Prostate gland (tissue), 2 donors: ENCODE results near the gene C2orf68. TPM values are rescaled to one million over a fixed set of nuclear protein-coding genes. Genes with fewer than 3 reads are reported as not detected.

Experiments
- DNase-seq: peaks from one replicate; pipeline ENCODE4 v3.0.0-alpha.2; 2019; ENCODE audit warnings: low spot score
- H3K27ac ChIP-seq, 2 donors: fragments of 200-600 bp; sonication (generic); 2 replicates each; pipeline ENCODE4 v1.5.1; 2017 to 2019
- H3K27me3 ChIP-seq: fragments of 200-600 bp; sonication (generic); replicated peaks from 2 replicates; pipeline ENCODE4 v1.5.1; 2019; ENCODE audit not compliant: insufficient read depth
- H3K36me3 ChIP-seq, 2 donors: fragments of 200-600 bp; sonication (generic); 1 replicate in 1 of 2; 2 replicates in 1 of 2; pipeline versions ENCODE4 v1.5.1 to v1.8.1; 2017 to 2019
- H3K4me1 ChIP-seq: fragments of 200-600 bp; sonication (generic); replicated peaks from 2 replicates; pipeline ENCODE4 v1.5.1; 2019
- H3K4me3 ChIP-seq, 2 donors: fragments of 200-600 bp; sonication (generic); 2 replicates each; pipeline ENCODE4 v1.5.1; 2017 to 2019
- H3K9me3 ChIP-seq: fragments of 200-600 bp; sonication (generic); 2 replicates; pipeline ENCODE4 v1.5.1; 2017
- CTCF ChIP-seq, 4 experiments: fragments of 200-600 bp in 2 of 4; fragments of 450-650 bp in 2 of 4; sonication (generic) in 2 of 4; IDR thresholded peaks; 1 replicate in 3 of 4; 2 replicates in 1 of 4; pipeline ENCODE4 v1.5.1; 2016 to 2019; ENCODE audit warnings: antibody characterized with exemption in 4 of 4, mild to moderate bottlenecking in 2 of 4, moderate library complexity in 2 of 4
- POLR2A ChIP-seq: fragments of 450-650 bp; IDR thresholded peaks from one replicate; pipeline ENCODE4 v1.6.1; 2016; ENCODE audit warnings: antibody characterized with exemption, mild to moderate bottlenecking
- POLR2AphosphoS5 ChIP-seq: sonication (generic); formaldehyde crosslinking; IDR thresholded peaks from one replicate; pipeline ENCODE4 v1.6.1; 2017; ENCODE audit warnings: antibody characterized with exemption
- WGBS: methylation state at CpG from one replicate; pipeline ENCODE4 v1.1.5; 2018; 5-methylcytosine and 5-hydroxymethylcytosine counted together
- intact Hi-C: fragments of 100-400 bp; cut with DNase I; formaldehyde crosslinking; loops from one replicate; pipeline ENCODE4 v1.14.2; 2022
- total RNA-seq, 2 donors: library from RNA; depleted of rRNA; stranded (reverse); fragments of >200 nt; gene quantifications; one replicate each; pipeline ENCODE4 v1.1.0, GENCODE V29; 2016

Gene C2orf68
- total RNA-seq, 2 donors from 2014 or later, result 16.1 to 26.1 TPM

DNA sequence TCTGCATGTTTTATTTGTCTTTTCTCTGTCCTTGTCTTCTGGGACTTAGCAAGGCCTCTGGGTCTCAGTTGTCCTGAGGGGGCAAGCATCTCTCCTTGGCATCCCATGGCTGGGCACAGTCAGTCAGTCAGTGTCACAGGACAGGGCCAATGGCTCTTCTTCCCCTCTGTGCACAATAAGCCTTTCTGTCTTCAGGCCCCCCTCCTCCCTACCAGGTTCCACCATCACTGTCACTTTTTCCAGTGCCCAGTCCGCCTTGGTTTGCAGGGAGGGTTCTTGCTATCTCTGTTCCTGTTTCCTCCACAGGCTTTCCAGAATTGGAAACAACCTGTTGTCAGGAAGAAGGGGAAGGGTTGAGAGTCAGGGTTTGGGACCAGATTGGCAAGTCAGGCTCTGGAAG is 29.4 kb downstream of the C2orf68 start:
- no peak overlapping the region for H3K27ac ChIP-seq
- 72% methylated on average over 1 of the region's 1 CpG for WGBS
- intact Hi-C loops, result no loop called here
- H3K4me1 ChIP-seq, result peaks cover 18% of the 10 kb centered on the region
- no peaks in the 10 kb centered on the region for H3K27me3 ChIP-seq
- no peak overlapping the region for H3K4me3 ChIP-seq
- no peaks in the 10 kb centered on the region for H3K36me3 ChIP-seq
- no peaks in the 10 kb centered on the region for H3K9me3 ChIP-seq
- TF ChIP-seq CTCF (IDR thresholded peaks at IDR 0.05), result no peak
- TF ChIP-seq POLR2AphosphoS5, result no peak
- no peak for TF ChIP-seq POLR2A
- no peak for DNase-seq

GRCh38 chr2:85580206-85580605 is 31.7 kb downstream of the C2orf68 start:
- Histone ChIP-seq H3K4me1 (peaks cover 18% of the 10 kb centered on the region), H3K9me3 (no peaks in the 10 kb centered on the region), H3K4me3 (no peak overlapping the region), H3K36me3 (no peaks in the 10 kb centered on the region), H3K27ac (peak overlapping the region; percentile 78 to 92), H3K27me3 (no peaks in the 10 kb centered on the region)
- 81% methylated on average over 3 of the region's 3 CpGs for WGBS
- no peak for TF ChIP-seq CTCF (IDR thresholded peaks at IDR 0.05)
- no peak for TF ChIP-seq POLR2A
- TF ChIP-seq POLR2AphosphoS5, result no peak
- intact Hi-C loops, result no loop called here
- DNase-seq, result no peak

- no peak for DNase-seq
- Histone ChIP-seq H3K36me3 (no peaks in the 10 kb centered on the region), H3K4me1 (peaks cover 18% of the 10 kb centered on the region), H3K9me3 (no peaks in the 10 kb centered on the region), H3K27me3 (no peaks in the 10 kb centered on the region), H3K27ac (peak overlapping the region; percentile 78 to 92), H3K4me3 (peak overlapping the region; percentile 36 to 38)
- intact Hi-C loops, result no loop called here
- 40% methylated on average over 6 of the region's 6 CpGs for WGBS
- no peak for TF ChIP-seq POLR2A
- no peak for TF ChIP-seq POLR2AphosphoS5
- no peak for TF ChIP-seq CTCF (IDR thresholded peaks at IDR 0.05)
These were observed 32.5 kb downstream of the C2orf68 start for GRCh38 chr2:85579266-85579935.

DNA sequence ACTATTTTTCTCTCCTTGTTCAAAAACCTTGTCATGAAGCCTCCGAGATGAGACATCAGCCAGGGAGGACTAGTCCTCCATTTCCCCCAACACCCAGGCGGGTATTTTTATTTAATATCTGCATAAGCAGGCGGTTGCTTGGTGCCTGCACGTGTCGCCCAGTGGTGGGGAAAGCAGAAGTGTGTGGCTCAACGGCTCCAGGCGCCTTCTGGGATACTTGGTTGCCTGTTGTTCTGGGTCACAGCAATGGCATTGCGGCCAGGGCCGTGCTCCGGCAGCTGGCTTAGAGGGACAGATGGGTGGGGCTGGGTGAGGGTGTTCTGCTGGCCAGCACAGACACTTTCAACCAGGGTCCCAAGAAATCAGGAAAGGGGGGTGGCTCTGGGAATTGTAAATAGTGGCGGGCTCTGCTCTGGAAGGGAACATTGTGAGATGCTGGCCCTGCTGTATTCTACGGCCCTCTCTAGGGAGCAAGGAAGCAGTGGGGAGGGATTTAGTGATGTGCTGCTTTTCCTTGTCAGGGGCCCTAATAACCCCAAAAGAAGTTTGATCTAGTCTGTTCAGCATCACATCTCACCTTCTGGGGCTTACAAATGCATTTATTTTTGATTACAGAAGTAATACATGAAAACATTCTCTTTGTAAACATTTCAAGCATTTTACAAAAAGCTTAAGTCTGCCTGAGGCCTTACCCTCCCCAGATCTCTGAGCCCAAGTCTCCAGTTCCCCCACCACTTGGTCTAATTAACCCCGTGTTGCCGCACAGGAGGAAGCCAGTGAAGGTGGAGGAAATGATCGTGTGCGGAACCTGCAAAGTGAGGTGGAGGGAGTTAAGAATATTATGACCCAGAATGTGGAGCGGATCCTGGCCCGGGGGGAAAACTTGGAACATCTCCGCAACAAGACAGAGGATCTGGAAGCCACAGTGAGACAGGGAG is 33.4 kb downstream of the C2orf68 start:
- Histone ChIP-seq H3K36me3 (no peaks in the 10 kb centered on the region), H3K27ac (peak overlapping the region; percentile 78 to 92), H3K27me3 (no peaks in the 10 kb centered on the region), H3K4me1 (peaks cover 11% of the 10 kb centered on the region), H3K4me3 (peak overlapping the region; percentile 36 to 38), H3K9me3 (no peaks in the 10 kb centered on the region)
- 27% methylated on average over 19 of the region's 19 CpGs for WGBS
- intact Hi-C loops, result no loop called here
- TF ChIP-seq POLR2AphosphoS5 (no peak), CTCF (IDR thresholded peaks at IDR 0.05) (no peak), POLR2A (no peak)
- DNase-seq, result no peak
